GM18907 (cell line): ENCODE measurements around the gene CSRP3.

Source experiments
- ATAC-seq: cut with Tn5 transposase; IDR thresholded peaks from one replicate; pipeline ENCODE4 v1.9.1; 2021; ENCODE audit warnings: mild to moderate bottlenecking, moderate library complexity; ENCODE audit not compliant: unreplicated experiment

Gene CSRP3

GRCh38 chr11:19201737-19202605, at the start of gene CSRP3:
Gene CSRP3, minus strand, starts transcription at chr11:19201983. Its CDS starts 9,535 bp downstream, at chr11:19192448.
- ATAC-seq: no peak

GRCh38 chr11:19251577-19251976, 49.8 kb upstream of the CSRP3 start:
- ATAC-seq: no peak

- ATAC-seq: no peak
These were observed 45.0 kb upstream of the CSRP3 start for GRCh38 chr11:19246816-19247215.

GRCh38 chr11:19245351-19245750, 43.6 kb upstream of the CSRP3 start:
- ATAC-seq: no peak

GRCh38 chr11:19244621-19245020, 42.8 kb upstream of the CSRP3 start:
- no peak for ATAC-seq

- no peak for ATAC-seq
These were observed 42.3 kb upstream of the CSRP3 start for GRCh38 chr11:19244084-19244483.

GRCh38 chr11:19243613-19244012, 41.8 kb upstream of the CSRP3 start:
- no peak for ATAC-seq

- ATAC-seq: no peak
These were observed 41.4 kb upstream of the CSRP3 start for GRCh38 chr11:19243143-19243542.

- ATAC-seq: no peak
These were observed 40.6 kb upstream of the CSRP3 start for GRCh38 chr11:19242179-19242932.

GRCh38 chr11:19241260-19242178, 39.7 kb upstream of the CSRP3 start:
- peak; percentile 49 for ATAC-seq

GRCh38 chr11:19240420-19241259, 38.9 kb upstream of the CSRP3 start, which contains the start of gene E2F8:
Gene E2F8, minus strand, starts transcription at chr11:19240945. Its CDS starts 824 bp downstream, at chr11:19240121.
- peak; percentile 92 for ATAC-seq

GRCh38 chr11:19239039-19239438, 37.3 kb upstream of the CSRP3 start:
- ATAC-seq: no peak

GRCh38 chr11:19237813-19238212, 36.0 kb upstream of the CSRP3 start:
- no peak for ATAC-seq

GRCh38 chr11:19237381-19237780, 35.6 kb upstream of the CSRP3 start:
- no peak for ATAC-seq

- no peak for ATAC-seq
These were observed 32.5 kb upstream of the CSRP3 start for GRCh38 chr11:19234231-19234817.

GRCh38 chr11:19232910-19233503, 31.2 kb upstream of the CSRP3 start:
- ATAC-seq: no peak

- no peak for ATAC-seq
These were observed 27.9 kb upstream of the CSRP3 start for GRCh38 chr11:19229671-19230070.

- no peak for ATAC-seq
These were observed 27.2 kb upstream of the CSRP3 start for GRCh38 chr11:19228968-19229367.
